ENCODE results near the gene EIF2D. TPM values are rescaled to one million over a fixed set of nuclear protein-coding genes. Genes with fewer than 3 reads are reported as not detected.

The EIF2D gene
- total and polyA plus RNA-seq, 2 of the 4 experiments (the other 2 are of a cell fraction): 64.3 to 69.4 TPM

DNA sequence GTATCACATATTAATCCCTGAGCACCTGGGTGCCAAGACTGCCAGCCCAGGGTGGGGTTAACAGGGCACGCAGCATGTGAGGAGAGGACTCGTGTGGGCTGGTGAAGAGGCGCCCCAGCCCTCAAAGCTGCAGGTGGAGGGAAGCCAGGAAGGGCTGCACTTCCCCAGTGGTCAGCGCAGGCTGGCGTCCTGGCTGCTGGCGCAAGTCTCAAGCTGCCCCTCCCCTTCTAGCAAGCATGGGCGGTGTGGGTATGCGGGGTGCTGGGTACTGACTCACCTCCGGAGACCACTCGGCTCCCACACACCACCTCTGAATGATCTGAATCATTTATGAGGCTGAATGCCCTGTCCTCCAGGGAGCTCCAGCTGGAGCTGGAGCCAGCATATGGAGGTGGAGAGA lies 44.0 kb downstream of the EIF2D start:
- Histone ChIP-seq H3K4me2 (ENCODE audit: low read depth, low read length) (no peak overlapping the region), H3K18ac (ENCODE audit: low read depth, low read length) (no peak overlapping the region), H4K20me1 (ENCODE audit: insufficient read depth, low read length) (peaks cover 3% of the 10 kb centered on the region; the same call in 1 of the 2 replicates), H3K79me1 (ENCODE audit: low read depth in 1 of 2, low read length in 2 of 2) (no peaks in the 10 kb centered on the region), H3K36me3 (ENCODE audit: control insufficient read depth, insufficient read depth, low read length) (no peaks in the 10 kb centered on the region), H3K4me3 (ENCODE audit: insufficient read depth, low read depth, low read length) (no peak overlapping the region), H4K5ac (ENCODE audit: low read depth, low read length) (no peak overlapping the region), H2AFZ (replicated peaks; ENCODE audit: low read length, poor library complexity) (no peak overlapping the region), H3K9ac (ENCODE audit: low read depth, low read length) (no peak overlapping the region), H3K56ac (ENCODE audit: extremely low read depth, insufficient read depth, low read length) (no peak overlapping the region), H2BK20ac (ENCODE audit: low read depth, low read length) (no peak overlapping the region), H3K9me1 (ENCODE audit: insufficient read depth, low read length) (no peaks in the 10 kb centered on the region), H2BK120ac (ENCODE audit: low read depth, low read length) (no peak overlapping the region), H4K91ac (ENCODE audit: insufficient read depth, low read depth, low read length) (no peak overlapping the region), H2AK5ac (ENCODE audit: low read depth, low read length) (no peak overlapping the region), H2BK15ac (ENCODE audit: low read depth, low read length) (no peak overlapping the region), H3K4me1 (ENCODE audit: control insufficient read depth, insufficient read depth, low read length) (no peaks in the 10 kb centered on the region), H2AK9ac (replicated peaks; ENCODE audit: low read depth, low read length, poor library complexity) (no peak overlapping the region), H3K27me3 (ENCODE audit: control insufficient read depth, insufficient read depth, low read length) (peaks cover 5% of the 10 kb centered on the region; the same call in 1 of the 2 replicates), H2BK5ac (ENCODE audit: low read depth, low read length, poor library complexity, severe bottlenecking) (no peak overlapping the region), H4K8ac (ENCODE audit: low read depth in 2 of 2, low read length in 2 of 2) (no peak overlapping the region), H3K27ac (ENCODE audit: insufficient read depth, low read length) (no peak overlapping the region), H3K9me3 (ENCODE audit: control insufficient read depth, insufficient read depth, low read length) (no peaks in the 10 kb centered on the region), H3K14ac (replicated peaks; ENCODE audit: low read depth, low read length) (no peak overlapping the region), H3K4ac (ENCODE audit: low read depth, low read length) (no peak overlapping the region), H3K23ac (ENCODE audit: low read depth, low read length) (no peak overlapping the region)
- no TSS peak for BruUV-seq (replicated peaks)
- DNase-seq: no peak
- in situ Hi-C loops (cut with MboI; ENCODE audit: low sequenced_read_pairs) (no loop called here), intact Hi-C loops (cut with micrococcal nuclease) (no loop called here), dilution Hi-C loops (cut with HindIII; ENCODE audit: low sequenced_read_pairs, unreplicated experiment) (no loop called here)
- ChIA-PET CTCF (interaction anchor here (0.7 kb wide), 1 partner anchor 13 kb away, joined by 4 read pairs; no protein-coding TSS in a partner anchor), POLR2A (ENCODE audit: unreplicated experiment) (no interaction called here)
- ATAC-seq (ENCODE audit: low read depth): no peak
- TF ChIP-seq CHD1 (IDR thresholded peaks at IDR 0.05; ENCODE audit: low read depth, low read length) (no peak), BHLHE40 (IDR thresholded peaks at IDR 0.05; ENCODE audit: low read depth, low read length) (no peak), RFX5 (IDR thresholded peaks at IDR 0.05; ENCODE audit: low read depth, low read length) (no peak), MAFK (IDR thresholded peaks at IDR 0.05; ENCODE audit: low read depth, low read length) (no peak), MAZ (IDR thresholded peaks at IDR 0.05; ENCODE audit: borderline replicate concordance, low read depth, low read length) (no peak), POLR2A (IDR thresholded peaks at IDR 0.05; ENCODE audit: low read depth, low read length) (no peak), CTCF (conservative IDR thresholded peaks at IDR 0.05; ENCODE audit: low read depth, low read length) (no peak), SMC3 (IDR thresholded peaks at IDR 0.05; ENCODE audit: low read depth, low read length) (no peak), RAD21 (IDR thresholded peaks at IDR 0.05; ENCODE audit: low read length) (no peak)
- TF ChIP-seq, protein P1, sequence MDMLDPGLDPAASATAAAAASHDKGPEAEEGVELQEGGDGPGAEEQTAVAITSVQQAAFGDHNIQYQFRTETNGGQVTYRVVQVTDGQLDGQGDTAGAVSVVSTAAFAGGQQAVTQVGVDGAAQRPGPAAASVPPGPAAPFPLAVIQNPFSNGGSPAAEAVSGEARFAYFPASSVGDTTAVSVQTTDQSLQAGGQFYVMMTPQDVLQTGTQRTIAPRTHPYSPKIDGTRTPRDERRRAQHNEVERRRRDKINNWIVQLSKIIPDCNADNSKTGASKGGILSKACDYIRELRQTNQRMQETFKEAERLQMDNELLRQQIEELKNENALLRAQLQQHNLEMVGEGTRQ (IDR thresholded peaks at IDR 0.05; ENCODE audit: low read depth, low read length): no peak
- TF ChIP-seq, protein P2, sequence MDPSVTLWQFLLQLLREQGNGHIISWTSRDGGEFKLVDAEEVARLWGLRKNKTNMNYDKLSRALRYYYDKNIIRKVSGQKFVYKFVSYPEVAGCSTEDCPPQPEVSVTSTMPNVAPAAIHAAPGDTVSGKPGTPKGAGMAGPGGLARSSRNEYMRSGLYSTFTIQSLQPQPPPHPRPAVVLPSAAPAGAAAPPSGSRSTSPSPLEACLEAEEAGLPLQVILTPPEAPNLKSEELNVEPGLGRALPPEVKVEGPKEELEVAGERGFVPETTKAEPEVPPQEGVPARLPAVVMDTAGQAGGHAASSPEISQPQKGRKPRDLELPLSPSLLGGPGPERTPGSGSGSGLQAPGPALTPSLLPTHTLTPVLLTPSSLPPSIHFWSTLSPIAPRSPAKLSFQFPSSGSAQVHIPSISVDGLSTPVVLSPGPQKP (IDR thresholded peaks at IDR 0.05; ENCODE audit: borderline replicate concordance, low read depth, low read length): no peak
- no CpG with 5 or more reads among the region's 10 CpGs for WGBS, 2 experiments (ENCODE audit: extremely low coverage in 2 of 2, insufficient read length in 1 of 2)
